LNCAP (cell line): Measurements from ENCODE around the gene ITPK1.

ENCODE experiments used
- TF ChIP-seq, protein P1 (sequence below): fragments of 450-650 bp; IDR thresholded peaks from 2 replicates; pipeline ENCODE4 v1.5.1; 2017; ENCODE audit warnings: mild to moderate bottlenecking

The ITPK1 gene

DNA sequence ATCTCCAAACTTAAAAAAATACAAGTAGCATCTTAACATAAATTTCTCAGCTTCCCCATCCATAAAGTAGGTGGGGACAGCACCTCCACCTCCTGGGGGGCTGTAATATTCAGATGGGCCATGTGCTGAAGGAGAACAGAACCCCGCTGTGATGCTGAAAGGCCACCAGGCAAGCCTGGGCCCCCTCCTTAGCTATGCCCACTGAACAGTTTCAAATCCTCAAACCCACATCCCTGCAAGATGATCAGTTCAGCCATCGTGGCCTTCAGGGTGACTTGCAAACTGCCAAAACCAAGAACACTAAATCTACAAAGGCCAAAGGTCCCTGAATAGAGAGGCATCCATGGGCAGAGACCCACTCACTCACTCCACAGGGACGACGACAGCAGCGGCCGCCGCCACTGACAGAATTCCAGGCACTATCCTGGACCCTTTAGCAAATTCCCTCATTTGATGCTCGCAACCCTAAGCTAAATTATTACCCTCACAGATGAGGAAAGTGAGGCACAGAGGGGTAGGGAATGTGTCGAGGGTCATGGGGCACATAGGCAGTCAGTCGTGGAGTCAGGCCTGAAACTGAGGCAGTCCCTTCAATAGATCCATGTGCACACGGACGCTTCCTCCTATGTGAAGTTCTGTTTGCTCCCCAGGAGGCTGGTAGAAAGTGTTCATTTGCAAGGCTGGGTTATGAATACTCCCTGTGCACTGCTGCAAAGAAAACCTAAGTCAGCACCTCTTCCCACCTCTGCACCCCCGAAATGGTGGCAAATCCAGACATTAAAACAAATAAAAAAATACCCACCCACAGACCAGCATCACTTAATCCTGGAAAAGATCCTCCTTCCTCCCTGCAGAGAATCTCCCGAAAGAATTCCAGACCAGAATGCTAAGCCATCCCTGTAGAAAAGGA lies 5.9 kb downstream of the ITPK1 start:
- TF ChIP-seq, protein P1, sequence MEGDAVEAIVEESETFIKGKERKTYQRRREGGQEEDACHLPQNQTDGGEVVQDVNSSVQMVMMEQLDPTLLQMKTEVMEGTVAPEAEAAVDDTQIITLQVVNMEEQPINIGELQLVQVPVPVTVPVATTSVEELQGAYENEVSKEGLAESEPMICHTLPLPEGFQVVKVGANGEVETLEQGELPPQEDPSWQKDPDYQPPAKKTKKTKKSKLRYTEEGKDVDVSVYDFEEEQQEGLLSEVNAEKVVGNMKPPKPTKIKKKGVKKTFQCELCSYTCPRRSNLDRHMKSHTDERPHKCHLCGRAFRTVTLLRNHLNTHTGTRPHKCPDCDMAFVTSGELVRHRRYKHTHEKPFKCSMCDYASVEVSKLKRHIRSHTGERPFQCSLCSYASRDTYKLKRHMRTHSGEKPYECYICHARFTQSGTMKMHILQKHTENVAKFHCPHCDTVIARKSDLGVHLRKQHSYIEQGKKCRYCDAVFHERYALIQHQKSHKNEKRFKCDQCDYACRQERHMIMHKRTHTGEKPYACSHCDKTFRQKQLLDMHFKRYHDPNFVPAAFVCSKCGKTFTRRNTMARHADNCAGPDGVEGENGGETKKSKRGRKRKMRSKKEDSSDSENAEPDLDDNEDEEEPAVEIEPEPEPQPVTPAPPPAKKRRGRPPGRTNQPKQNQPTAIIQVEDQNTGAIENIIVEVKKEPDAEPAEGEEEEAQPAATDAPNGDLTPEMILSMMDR = no peak

DNA sequence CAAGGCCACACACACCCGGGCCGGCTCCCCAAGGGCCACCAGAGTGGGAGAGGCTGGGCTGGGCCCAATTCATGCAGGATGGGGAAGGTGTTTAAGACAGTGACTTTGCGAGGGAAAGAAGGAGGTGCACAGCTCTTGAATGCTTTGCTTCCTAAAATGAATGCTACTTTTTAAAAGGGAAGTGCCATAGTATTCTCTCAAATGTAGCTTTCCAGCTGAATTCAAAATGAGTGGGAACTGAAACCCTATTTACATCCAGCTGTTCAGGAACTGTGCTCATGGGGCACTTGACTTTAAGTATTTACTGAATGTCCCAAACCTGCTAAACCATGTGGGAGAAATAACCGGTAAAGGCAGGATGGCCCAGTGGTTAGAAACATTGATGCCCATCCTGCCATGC lies 7.6 kb downstream of the ITPK1 start:
- TF ChIP-seq, protein P1 = no peak

DNA sequence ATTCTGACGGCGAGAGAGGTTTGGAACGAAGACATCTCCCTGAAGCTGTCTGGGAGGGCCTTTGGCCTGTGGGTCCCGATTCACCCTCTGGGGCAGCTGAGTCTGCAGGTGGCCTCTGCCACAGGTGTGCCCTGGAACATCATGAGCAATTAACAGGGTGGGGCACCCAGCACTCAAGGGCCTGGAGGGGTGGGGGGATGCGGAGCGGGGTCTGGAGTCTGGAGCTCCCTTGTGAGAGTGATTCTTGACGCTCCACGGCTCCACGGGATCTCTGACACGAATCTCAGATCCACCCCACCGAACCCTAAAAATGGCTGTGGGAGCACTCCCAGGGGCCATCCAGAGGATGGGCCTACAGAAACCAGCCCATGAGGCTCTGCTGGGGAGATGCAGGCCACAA lies 8.3 kb downstream of the ITPK1 start:
- TF ChIP-seq, protein P1 = no peak

DNA sequence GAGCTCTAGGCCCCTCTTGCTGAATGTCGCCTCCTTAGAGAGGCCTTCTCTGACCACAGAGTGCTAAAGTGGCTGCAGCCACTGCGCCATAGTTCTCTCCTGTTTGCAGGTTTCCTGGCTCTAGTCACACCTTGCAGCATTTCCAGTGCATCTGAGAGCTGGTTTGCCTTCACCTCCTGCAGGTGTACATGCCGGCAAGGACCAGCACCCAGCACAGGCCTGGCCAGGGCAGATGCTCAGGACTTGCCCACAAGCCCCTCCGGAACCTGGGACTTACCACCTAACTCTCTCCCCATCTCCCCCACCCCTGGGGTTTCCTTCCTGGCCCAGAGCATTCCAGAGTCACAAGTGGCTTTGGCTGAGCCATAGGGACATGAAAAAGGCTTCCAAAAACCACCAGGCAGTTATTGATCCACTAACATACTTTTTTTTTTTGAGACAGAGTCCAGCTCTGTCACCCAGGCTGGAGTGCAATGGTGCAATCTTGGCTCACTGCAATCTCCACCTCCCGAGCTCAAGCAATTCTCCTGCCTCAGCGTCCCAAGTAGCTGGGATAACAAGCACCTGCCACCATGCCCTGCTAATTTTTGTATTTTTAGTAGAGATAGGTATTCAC lies 9.1 kb downstream of the ITPK1 start:
- TF ChIP-seq, protein P1 = no peak

DNA sequence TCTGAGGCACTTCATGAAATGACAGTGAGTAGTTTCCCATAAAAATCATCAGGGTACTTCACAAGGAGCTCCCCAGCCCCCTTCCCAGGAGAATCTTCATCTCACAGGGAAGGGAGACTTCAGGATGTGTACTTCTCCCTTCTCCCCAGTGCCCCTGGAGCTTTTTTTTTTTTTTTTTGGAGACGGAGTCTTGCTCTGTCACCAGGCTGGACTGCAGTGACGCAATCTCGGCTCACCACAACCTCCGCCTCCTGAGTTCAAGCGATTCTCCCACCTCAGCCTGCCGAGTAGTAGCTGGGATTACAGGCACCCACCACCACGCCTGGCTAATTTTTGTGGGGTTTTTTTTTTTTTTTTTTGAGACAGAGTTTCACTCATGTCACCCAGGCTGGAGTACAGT lies 10.4 kb downstream of the ITPK1 start:
- TF ChIP-seq, protein P1 = no peak

DNA sequence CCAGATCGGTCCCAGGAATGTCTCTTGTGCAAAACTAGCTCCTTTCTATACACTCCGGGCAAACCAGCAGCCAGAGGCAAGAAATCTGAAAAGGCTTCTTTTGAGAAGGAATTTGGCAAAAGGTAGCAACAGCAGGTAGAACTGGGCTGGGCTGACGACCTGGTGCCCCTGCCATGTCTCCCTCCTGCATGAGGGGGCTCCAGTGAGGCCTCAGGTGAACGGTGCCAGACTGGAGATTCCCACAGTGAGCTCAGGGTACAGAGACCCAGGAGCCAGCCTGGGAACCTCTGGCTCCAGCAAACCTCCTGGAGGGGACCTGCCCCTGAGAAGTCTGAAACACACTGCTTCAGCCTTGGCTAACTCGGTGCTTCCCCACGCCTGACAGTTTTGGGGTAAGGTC lies 10.8 kb downstream of the ITPK1 start:
- TF ChIP-seq, protein P1 = no peak

DNA sequence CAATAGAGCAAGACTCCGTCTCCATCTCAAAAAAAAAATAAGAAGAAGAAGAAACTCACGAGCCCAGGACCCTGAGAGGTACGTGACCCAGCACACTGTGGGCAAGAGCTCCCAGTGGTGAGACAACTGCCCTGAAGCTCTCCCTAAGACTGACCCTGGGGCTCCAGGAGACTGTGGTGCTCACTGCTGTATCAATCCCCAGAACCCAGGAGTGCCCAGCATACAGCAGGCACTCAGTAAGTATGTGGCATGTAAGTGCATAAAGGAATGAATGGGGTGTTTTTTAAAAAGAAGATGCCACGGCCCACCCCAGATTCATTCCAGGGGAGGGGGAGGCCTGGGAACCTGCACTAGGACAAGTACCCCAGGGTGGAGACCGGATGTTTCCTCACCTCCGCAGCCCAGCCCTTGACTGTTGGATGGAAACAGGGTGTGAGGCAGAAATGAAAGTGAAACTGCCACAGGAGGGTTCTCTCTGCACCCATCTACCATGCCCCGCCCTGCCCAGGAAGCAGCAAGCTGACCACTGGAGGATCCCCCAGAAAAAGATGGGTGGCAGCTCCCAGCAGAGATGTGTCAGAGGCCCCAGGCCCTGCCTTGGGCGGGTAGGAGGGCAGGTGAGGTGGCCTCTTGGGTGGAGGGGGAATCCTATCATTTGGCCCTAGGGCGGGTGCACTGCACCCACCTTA lies 12.2 kb downstream of the ITPK1 start:
- TF ChIP-seq, protein P1 = no peak
